Bronchial epithelial cell (primary cell): ENCODE measurements around the gene TNNT2. TPM values are rescaled to one million over a fixed set of nuclear protein-coding genes. Genes with fewer than 3 reads are reported as not detected.

Experiments used
- DNase-seq: peaks from one replicate; pipeline ENCODE4 v3.0.0-alpha.2; 2010; ENCODE audit warnings: low read depth
- FAIRE-seq: peaks from 2 replicates; lab custom pipeline; 2011; peaks lifted over from hg19 to GRCh38; lab: Jason Lieb, UNC
- H3K27me3 ChIP-seq: 2 replicates; pipeline ENCODE4 v1.5.1; 2011; ENCODE audit warnings: low read length; ENCODE audit not compliant: control insufficient read depth, insufficient read depth
- H3K36me3 ChIP-seq: 2 replicates; pipeline ENCODE4 v1.5.1; 2011; ENCODE audit warnings: low read length; ENCODE audit not compliant: control insufficient read depth, insufficient read depth
- H3K4me3 ChIP-seq: 2 replicates; pipeline ENCODE4 v1.5.1; 2011; ENCODE audit warnings: mild to moderate bottlenecking, low read depth, low read length, control low read depth
- total RNA-seq: library from RNA; depleted of rRNA; stranded (reverse); fragments of >200 nt; gene quantifications from 2 replicates; pipeline ENCODE4 v1.2.1, GENCODE V29; 2014
- TF ChIP-seq, protein P1 (sequence below): IDR thresholded peaks from 2 replicates; pipeline ENCODE4 v1.5.1; 2011; ENCODE audit warnings: mild to moderate bottlenecking, moderate library complexity, low read length, control low read depth, inconsistent platforms; ENCODE audit not compliant: insufficient read depth, severe bottlenecking

TNNT2 gene
- total RNA-seq, 1 donor from 2014 or later = 0.26 TPM

DNA sequence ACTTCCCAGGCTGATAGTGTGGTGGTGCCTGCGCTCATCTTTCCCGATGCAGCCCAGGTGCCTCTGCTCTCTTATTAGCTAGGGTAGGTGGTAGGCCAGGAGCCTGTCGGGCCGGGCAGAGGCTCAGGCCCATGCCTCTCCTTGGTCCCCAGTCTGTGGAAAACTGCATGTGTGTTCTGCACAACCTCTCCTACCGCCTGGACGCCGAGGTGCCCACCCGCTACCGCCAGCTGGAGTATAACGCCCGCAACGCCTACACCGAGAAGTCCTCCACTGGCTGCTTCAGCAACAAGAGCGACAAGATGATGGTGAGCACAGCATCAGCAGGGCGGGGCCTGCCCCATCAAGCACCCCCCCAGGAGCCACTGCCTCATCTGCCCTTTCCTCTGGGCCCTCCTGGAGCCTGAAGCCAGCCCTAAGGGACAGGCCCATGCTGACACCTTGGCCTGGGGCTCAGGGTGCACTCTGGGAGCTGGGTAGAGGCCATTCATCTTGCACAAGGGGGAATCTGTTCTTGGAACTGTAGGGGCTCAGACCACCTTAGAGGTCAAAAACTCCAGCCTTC is 55.6 kb downstream of the TNNT2 start:
- TF ChIP-seq, protein P1, sequence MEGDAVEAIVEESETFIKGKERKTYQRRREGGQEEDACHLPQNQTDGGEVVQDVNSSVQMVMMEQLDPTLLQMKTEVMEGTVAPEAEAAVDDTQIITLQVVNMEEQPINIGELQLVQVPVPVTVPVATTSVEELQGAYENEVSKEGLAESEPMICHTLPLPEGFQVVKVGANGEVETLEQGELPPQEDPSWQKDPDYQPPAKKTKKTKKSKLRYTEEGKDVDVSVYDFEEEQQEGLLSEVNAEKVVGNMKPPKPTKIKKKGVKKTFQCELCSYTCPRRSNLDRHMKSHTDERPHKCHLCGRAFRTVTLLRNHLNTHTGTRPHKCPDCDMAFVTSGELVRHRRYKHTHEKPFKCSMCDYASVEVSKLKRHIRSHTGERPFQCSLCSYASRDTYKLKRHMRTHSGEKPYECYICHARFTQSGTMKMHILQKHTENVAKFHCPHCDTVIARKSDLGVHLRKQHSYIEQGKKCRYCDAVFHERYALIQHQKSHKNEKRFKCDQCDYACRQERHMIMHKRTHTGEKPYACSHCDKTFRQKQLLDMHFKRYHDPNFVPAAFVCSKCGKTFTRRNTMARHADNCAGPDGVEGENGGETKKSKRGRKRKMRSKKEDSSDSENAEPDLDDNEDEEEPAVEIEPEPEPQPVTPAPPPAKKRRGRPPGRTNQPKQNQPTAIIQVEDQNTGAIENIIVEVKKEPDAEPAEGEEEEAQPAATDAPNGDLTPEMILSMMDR = no peak

DNA sequence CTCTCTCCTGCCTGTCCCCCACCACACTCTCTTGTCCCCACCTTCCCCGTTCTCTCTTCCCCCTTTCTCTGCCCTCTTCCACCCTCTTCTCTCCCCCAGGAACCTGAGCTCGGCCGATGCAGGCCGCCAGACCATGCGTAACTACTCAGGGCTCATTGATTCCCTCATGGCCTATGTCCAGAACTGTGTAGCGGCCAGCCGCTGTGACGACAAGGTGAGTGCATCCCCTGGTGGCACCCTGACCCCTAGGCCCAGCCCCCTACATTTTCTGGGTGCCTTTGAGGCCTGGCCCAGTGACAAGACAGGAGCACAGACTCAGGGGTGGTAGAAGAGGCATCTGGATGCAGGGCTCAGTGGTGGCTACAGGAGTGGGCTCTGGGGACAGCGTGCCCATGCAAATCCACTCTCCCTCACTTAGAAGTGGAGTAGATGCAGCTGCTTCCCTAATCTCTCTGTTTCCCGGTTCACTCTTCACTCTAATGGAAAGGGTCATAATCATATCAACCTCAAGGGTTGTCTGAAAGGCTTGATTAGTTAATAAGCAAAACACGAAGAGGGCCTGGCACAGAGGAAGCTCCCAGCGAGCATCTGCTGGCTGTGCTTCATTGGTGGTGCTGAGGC is 57.2 kb downstream of the TNNT2 start:
- peaks cover 95% of the 10 kb centered on the region for H3K36me3 ChIP-seq
- no peak overlapping the region for H3K4me3 ChIP-seq
- DNase-seq = no peak
- H3K27me3 ChIP-seq = no peaks in the 10 kb centered on the region
- TF ChIP-seq, protein P1 = no peak
- FAIRE-seq = no peak

More for the DNA sequence above, 55.6 kb downstream of the TNNT2 start:
- Histone ChIP-seq H3K4me3 (no peak overlapping the region), H3K36me3 (peaks cover 96% of the 10 kb centered on the region), H3K27me3 (no peaks in the 10 kb centered on the region)
- DNase-seq (no peak), FAIRE-seq (no peak)

DNA sequence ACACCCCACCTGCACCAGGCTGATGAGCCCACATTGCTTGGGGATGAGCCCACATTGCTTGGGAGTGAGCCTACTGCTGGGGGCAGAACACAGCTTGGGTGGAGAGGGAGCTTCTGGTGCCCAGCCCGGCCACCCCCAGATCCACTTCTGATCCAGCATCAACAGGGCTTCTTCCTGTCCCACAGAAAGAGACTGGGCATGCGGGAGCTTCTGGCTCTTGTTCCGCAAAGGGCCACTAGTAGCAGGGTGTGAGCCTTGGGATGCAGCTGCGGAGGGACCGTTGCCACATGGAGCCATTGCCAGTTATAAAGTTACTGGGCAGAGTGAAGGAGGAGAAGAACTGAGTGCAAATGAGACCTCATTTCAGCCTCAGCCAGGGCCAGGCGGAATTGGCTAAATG is 57.8 kb downstream of the TNNT2 start:
- FAIRE-seq (no peak), DNase-seq (no peak)
- Histone ChIP-seq H3K4me3 (no peak overlapping the region), H3K36me3 (peaks cover 94% of the 10 kb centered on the region), H3K27me3 (no peaks in the 10 kb centered on the region)
- TF ChIP-seq, protein P1 = no peak

DNA sequence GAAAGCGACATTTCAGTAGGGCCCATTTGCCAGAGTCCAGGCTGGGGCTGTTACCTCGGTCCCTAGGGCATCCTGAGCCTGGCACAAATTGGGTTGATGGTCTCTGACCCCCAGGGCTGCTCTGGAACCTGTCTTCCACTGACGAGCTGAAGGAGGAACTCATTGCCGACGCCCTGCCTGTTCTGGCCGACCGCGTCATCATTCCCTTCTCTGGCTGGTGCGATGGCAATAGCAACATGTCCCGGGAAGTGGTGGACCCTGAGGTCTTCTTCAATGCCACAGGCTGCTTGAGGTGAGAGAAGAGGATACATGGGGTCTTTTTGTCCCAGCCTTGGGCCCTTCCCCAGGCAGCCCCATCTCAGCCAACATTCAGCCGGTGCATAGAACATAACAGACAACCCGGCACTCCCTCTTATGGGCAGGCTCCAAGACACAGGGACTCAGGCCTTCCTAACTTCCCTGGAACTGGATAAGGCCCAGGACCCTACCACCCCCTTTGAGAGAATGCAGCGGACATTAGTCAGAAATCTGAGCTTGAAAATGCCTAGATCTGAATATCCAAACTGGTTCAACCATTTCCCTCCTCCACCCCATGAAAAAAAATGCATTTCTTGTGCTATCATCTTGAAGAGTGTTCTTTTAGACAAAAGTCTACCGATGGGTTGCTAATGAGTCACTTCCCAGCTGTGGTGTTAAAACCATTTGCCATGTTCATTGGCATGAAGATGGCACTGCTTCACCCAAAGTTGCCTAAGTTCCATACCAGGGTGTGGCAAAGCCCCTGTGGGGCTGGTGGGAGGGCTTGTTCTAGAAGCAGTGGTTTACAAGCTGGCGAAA is 58.8 kb downstream of the TNNT2 start:
- TF ChIP-seq, protein P1 = no peak
- Histone ChIP-seq H3K4me3 (no peak overlapping the region), H3K36me3 (peaks cover 90% of the 10 kb centered on the region), H3K27me3 (no peaks in the 10 kb centered on the region)
- DNase-seq (peak; percentile 48), FAIRE-seq (peak; percentile 7)

DNA sequence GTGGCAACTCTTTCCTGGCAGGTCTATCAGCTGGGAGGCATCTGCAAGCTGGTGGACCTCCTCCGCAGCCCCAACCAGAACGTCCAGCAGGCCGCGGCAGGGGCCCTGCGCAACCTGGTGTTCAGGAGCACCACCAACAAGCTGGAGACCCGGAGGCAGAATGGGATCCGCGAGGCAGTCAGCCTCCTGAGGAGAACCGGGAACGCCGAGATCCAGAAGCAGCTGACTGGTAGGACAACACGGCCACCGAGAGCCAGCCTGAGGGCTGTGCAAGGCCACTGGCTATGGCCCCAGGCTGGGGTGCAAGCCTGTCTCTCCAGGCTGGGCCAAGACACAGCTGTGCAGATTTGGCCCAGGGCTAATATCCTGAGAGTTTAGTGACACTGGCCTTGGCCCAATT is 59.9 kb downstream of the TNNT2 start:
- no peaks in the 10 kb centered on the region for H3K27me3 ChIP-seq
- TF ChIP-seq, protein P1 = no peak
- H3K4me3 ChIP-seq = no peak overlapping the region
- H3K36me3 ChIP-seq = peaks cover 88% of the 10 kb centered on the region
- DNase-seq = no peak
- no peak for FAIRE-seq
